ENCODE data around the gene OPRD1. TPM values are rescaled to one million over a fixed set of nuclear protein-coding genes. Genes with fewer than 3 reads are reported as not detected.

OPRD1 gene
- total RNA-seq, result under 0.01 and 0.13 TPM in 2 replicates

GRCh38 chr1:28811766-28812668 is at the start of gene OPRD1:
OPRD1 (plus strand) TSS chr1:28812170; CDS start chr1:28812384, 214 bp downstream.

DNA sequence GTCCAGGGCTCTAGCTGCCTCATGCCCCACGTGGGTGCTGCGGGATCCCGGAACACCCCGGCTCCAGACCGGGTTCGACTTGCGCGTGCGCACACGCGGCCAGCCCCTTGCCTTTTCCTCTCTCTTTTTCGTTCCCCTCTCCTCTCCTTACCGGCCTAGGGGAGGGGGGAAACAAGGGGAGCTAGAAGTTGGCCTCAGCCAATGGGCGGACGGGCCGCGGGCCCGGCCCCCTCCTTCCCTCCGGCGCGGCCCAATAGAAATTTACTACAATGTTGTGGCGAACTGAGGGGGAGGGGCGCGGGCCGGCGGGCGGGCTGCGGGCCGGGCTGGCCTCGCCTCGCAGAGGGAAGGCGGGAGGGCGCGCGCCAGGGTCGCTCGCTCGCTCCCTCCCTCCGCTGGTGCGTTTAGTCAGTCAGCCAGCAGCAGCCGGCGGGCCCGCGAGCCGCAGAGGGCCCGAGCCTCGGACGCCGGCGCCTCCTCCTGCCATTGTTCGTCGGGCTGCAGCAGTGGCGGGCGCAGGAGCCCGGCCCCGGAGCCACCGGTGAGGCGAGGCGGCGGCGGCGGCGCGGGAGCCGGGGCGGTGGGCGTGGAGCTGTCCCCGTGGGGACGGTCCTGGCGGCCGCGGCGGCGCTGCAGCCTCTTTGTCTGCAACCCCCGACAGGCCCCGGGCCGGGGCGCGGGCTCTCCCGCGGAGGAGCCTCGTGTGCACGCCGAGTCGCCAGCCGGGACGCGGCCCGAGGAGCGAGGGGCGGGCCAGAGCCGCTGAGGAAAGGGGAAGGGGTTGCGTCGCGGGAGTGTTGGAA is 102.5 kb downstream of the OPRD1 start, which contains the start of gene EPB41:
TSS of gene EPB41 (plus strand) at position 342 of the 803 bp plus-strand sequence. CDS start 72,869 bp downstream, outside the sequence.

Other genes with a start within 250 kb of the OPRD1 start
- 2.2 and 5.7 TPM in 2 replicates for gene RAB42, start 219.9 kb upstream of the OPRD1 start, total RNA-seq
- 34.2 and 34.8 TPM in 2 replicates for gene TAF12, start 169.1 kb upstream of the OPRD1 start, total RNA-seq
- not detected in 2 replicates for gene RNU11, start 163.6 kb upstream of the OPRD1 start, total RNA-seq
- gene GMEB1, start 143.4 kb upstream of the OPRD1 start, total RNA-seq, result 8.4 and 10.2 TPM in 2 replicates
- gene YTHDF2, start 75.2 kb upstream of the OPRD1 start, total RNA-seq, result 46.5 and 48.9 TPM in 2 replicates
- gene EPB41, start 102.4 kb downstream of the OPRD1 start, total RNA-seq, result 12.6 and 15.3 TPM in 2 replicates